GM21528 (cell line): Measurements from ENCODE around the gene GGT1.
"Not testable (repeated sequence)": the region's sequence is repeated elsewhere in the genome, so short reads cannot be mapped to it uniquely, and the experiment has no call there.

Experiments
- ATAC-seq: cut with Tn5 transposase; IDR thresholded peaks from one replicate; pipeline ENCODE4 v1.9.1; 2021; ENCODE audit warnings: mild to moderate bottlenecking, moderate library complexity; ENCODE audit not compliant: unreplicated experiment, low FRiP score

GGT1 gene

DNA sequence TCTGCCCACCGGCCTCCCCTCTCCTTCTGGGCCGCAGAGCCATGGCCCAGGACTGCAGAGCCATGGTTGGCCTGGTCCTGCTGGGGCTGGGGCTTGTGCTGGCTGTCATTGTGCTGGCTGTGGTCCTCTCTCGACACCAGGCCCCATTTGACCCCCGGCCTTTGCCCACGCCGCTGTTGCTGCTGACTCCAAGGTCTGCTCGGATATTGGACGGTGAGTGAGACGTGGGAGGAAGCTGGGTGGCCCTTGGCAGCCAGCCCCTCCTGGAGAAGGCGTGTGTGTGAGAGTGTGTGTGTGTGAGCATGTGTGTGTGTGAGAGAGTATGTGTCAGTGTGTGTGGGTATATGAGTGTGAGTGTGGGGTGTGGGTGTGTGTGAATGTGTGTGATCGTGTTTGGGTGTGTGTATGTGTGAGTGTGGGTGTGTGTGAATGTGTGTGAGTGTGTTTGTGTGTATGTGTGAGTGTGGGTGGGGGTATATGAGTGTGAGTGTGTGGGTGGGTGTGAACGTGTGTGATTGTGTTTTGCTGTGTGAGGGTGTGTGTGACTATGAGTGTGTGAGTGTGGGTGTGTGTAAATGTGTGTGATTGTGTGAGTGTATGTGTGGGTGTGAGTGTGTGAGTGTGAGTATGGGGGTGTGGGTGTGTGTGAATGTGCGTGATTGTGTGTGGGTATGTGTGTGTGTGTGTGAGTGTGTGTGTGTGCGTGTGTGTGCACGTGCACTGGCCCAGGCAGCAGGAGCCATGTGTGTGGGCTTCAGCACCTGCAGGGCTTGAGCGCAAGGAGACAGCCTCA is 30.4 kb downstream of the GGT1 start:
- not testable (repeated sequence) for ATAC-seq

DNA sequence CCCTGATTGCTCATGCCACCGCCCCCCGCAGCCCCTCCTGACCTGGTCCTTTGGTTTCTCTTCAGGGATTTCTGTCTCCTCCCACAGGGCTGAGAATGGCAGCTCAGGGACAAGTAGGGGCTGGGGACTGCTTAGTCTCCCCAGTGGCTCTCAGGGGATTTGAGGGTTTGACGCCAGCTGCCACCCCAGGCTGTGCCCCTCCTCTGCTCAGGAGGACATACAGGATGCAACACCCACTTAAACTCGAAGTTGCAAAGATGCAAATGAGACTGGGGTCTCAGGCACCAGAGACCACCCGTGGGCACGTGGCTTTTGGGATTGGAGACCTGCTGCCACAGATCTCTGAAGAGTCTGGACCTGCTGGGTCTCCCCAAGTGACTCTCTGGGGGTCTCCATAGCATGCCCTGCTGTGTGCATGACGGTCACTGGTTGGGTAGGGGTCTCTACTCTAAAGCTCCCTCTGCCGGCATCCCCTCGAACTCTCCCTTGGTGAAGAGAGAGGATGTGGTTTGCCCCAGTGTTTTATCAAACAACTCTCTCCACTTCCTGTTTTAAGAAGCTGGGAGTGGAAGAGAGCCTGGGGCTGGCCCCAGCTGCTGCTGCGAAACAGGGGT is 31.9 kb downstream of the GGT1 start:
- ATAC-seq: not testable (repeated sequence)

DNA sequence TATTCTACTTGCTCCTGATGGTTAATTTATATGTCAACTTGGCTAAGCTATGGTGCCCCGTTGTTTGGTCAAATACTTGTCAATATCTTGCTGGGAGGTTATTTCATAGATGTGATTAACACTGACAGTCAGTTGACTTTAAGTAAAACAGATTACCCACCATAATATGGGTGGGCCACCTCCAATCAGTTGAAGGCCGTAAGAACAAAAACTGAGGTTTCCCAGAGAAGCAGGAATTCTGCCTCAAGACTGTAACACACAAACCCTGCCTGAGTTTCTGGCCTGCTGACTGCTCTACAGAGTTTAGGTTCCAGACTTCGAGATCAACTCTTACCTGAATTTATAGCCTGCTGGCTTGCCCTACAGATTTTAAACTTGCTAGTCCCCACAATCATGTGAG is 33.5 kb downstream of the GGT1 start:
- not testable (repeated sequence) for ATAC-seq

DNA sequence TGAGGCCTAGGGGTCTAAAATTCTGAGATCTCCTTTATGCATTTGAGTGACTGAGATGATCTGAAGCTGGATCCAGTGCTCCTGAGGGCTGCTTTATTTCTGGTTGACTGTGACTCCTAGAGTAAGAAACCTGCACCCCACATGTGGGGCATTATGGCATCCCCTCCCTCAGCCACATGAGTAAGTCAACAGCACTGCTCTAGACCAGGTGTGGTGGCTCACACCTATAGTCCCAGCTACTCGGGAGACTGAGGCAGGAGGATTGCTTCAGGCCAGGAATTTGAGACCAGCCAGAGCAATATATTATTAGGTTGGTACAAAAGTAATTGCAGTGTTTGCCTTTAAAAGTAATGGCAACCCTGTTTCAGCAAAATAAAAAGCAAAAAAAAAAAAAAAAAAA is 39.3 kb downstream of the GGT1 start:
- ATAC-seq: not testable (repeated sequence)

DNA sequence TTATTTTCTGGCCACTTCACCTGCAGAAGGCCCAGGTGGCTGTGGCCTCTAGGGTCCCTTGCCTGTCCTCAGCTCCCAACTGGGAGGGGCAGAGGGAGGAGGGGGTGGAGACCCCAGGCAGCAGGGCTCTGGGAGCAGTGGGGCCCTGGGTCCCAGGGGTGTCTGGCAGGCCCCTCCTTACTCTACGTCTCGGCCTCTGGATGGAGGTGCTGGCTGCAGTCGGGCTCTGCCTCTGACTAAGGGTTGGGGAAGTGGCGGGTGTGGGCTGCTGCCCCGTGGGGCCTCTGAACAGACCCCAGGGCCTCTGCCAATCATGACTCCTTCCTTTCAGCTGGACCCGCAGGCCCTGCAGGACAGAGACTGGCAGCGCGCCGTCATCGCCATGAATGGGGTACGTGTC is 41.4 kb downstream of the GGT1 start:
- ATAC-seq: not testable (repeated sequence)

DNA sequence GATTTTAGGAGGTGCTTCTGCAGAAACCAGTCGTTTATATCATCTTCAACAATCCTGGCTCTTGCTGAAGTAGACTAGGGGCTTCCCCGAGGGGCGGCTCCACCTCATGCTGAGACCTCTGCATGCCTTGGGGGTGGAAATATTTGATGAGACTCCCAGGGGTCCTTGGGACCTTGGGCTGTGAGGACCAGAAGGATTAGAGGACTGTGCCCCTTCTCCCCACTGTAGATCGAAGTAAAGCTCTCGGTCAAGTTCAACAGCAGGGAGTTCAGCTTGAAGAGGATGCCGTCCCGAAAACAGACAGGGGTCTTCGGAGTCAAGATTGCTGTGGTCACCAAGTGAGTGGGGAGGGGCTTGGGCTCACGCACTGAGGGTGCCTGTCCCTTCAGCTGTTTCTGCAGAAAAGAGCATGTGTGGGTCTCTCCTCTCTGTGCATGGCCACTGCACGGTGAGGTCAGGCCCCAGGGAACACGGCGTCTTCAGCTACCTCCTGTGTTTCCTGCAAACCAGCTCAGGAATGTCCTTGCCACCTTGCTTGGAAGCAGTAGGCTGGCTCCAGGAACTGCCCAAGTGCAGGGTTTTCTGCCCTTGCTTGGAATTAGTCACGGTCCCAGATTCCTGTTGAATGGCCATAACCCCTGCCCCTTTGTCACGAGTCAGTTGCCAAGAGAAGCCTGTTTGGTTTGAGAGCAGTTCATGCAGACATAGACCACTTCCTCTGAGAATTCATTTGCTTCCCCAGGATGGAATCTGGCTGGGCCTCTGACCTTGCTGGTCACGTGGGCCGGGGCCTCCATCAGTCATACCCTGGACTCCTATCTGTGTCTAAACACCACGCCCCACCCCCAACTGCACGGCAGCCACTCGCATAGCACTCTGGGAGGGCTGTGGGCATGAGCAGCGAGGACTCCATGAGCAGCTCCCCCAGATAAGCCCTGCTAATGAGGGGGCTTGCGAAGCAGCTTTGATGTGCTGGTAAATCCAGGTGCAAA is 42.7 kb downstream of the GGT1 start:
- ATAC-seq: not testable (repeated sequence)

DNA sequence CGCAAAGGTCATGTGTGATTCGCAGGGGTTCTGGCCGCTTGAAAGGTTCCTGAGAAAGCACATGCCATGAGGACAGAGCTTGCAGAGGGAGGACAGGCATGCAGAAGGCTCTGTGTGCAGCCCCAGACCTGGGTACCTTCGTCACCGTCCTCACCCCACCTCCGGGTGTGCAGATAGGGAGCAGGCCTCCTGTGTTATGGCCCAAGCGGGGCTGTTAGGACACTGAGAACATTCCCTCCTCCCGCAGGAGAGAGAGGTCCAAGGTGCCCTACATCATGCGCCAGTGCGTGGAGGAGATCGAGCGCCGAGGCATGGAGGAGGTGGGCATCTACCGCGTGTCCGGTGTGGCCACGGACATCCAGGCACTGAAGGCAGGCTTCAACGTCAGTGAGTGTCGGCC is 43.8 kb downstream of the GGT1 start:
- ATAC-seq: not testable (repeated sequence)

DNA sequence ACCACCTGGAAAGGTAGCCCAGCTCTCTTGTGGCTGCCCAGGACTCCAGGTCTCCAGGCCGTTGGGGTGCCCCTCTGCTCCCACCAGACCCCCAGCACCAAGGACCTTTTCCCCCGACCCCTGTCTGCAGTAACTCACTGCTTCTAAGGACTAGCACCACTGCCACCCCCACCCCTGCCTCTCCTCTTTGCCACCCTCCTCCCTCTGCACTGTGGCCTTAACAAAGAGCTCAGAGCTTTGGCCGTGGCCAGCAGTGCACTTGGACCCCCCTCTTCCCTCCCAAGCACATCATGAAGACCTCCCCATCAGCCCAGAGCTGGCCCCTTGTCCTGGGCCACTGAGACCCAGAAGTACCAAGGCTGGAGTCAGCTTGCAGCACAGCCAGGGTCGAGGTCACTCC is 46.4 kb downstream of the GGT1 start:
- ATAC-seq: not testable (repeated sequence)

DNA sequence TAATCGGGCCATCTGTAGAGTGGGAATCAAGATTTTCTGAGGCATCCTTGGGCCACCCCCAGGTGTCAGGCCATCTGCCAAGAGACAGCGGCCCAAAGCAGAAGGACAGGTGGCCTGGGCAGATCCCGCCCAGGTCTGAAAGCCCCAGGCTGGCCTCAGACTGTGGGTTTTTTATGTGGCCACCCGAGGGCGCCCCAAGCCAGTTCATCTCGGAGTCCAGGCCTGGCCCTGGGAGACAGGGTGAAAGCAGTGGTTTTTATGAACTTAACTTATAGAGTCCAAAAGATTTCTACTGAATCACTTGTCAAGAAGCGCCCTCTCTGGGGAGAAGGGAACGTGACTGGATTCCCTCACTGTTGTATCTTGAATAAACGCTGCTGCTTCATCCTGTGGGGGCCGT is 47.9 kb downstream of the GGT1 start:
- not testable (repeated sequence) for ATAC-seq

DNA sequence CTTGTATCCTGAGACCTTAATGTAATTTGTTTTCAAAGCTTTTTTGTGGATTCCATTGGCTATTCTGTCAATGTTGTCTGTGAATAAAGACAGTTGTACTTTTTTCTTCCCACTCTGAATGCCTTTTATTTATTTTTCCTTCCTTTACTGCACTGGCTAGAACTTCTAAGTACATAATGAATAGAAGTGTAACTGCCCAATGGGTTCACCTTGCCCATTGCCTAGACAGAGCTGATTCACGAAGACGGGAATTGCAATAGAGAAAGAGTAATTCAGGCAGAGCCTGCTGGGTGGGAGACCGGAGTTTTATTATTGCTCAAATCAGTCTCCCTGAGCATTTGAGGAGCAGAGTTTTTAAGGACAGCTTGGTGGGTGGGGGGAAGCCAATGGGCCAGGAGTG is 62.4 kb downstream of the GGT1 start:
- ATAC-seq: not testable (repeated sequence)

DNA sequence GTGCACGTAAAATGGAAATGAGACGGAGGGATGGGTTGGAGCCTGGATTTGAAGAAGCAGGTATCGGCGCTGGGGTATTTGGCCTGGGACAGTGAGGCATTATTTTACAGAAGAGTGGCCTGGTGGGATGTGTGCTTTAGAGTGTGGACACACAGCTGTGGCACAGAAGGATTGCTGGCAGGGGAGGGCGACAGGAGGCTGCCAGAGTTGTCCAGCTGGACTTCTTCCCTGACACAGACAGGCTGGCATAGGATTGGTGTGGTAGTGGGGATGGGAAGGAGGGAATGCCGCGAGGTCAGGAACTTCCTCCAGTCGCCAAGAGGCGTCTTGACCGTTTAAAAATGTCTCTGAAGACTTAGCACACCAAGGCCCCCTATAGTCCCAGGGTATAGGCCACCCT is 64.9 kb downstream of the GGT1 start:
- not testable (repeated sequence) for ATAC-seq

DNA sequence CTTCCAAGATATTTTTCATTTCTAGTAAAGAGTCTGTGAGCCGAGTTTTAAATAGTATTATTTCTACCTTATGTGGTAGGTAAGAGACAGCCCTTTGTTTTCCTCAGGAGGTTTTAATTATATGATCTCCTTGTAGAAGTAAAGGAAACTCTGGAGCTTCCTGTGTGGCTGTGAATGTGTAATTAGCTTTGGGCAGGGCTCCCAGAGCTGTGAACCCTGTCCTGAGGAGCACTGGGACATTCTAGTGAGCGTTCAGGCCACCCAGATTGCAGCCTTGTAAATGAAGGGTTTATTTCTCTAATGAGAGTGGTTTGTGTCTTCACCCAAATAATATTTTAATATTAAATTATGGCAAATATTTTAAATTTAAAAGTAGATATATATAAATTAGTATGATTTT is 69.5 kb downstream of the GGT1 start:
- not testable (repeated sequence) for ATAC-seq
